Esophagus squamous epithelium (tissue), 4 donors: ENCODE results near the gene IL2RG.

ENCODE experiments used
- CTCF ChIP-seq, 6 experiments: fragments of 450-650 bp in 4 of 6; fragments of 200-600 bp in 2 of 6; sonication (generic) in 2 of 6; IDR thresholded peaks; one replicate each; pipeline ENCODE4 v1.5.1; 2016 to 2019; ENCODE audit warnings: antibody characterized with exemption in 6 of 6, mild to moderate bottlenecking in 4 of 6, moderate library complexity in 4 of 6
- POLR2A ChIP-seq, 4 donors: fragments of 450-650 bp; IDR thresholded peaks; one replicate each; pipeline ENCODE4 v1.6.1; 2017; ENCODE audit warnings: antibody characterized with exemption in 4 of 4, mild to moderate bottlenecking in 4 of 4, moderate library complexity in 3 of 4

DNA sequence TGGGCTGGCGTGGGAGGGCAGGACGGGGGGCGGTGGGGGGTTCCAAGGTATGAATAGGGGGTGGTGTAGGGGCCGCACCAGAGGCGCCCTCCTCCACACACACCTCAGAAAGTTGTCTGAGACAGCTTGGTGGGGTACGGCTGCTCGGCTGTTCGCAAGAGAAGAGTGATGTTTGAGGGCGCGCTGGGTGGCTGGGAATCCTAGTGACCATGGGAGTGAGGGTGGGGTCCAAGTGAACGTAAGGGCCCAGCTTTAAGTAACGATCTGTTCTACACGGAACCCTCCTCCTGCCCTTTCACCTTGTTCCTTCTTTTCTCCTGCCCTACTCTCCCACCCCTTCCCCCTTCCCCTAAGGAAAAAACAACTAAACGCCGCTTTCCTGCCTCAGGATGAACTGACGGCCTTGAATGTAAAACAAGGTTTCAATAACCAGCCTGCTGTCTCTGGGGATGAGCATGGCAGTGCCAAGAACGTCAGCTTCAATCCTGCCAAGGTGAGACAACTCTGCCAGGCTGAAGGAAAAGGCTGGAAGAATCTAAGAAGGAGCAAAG, 7.7 kb upstream of the IL2RG start:
- TF ChIP-seq CTCF (IDR thresholded peaks at IDR 0.05) (no peak), POLR2A (IDR thresholded peaks at IDR 0.05) (no peak)
